ENCODE data around the gene FCHSD2. TPM values are rescaled to one million over a fixed set of nuclear protein-coding genes. Genes with fewer than 3 reads are reported as not detected.

Gene FCHSD2
- total and polyA plus RNA-seq, 2 donors (not counting 1 experiment from before 2014, with no cell fraction given), result 113 to 189 TPM

DNA sequence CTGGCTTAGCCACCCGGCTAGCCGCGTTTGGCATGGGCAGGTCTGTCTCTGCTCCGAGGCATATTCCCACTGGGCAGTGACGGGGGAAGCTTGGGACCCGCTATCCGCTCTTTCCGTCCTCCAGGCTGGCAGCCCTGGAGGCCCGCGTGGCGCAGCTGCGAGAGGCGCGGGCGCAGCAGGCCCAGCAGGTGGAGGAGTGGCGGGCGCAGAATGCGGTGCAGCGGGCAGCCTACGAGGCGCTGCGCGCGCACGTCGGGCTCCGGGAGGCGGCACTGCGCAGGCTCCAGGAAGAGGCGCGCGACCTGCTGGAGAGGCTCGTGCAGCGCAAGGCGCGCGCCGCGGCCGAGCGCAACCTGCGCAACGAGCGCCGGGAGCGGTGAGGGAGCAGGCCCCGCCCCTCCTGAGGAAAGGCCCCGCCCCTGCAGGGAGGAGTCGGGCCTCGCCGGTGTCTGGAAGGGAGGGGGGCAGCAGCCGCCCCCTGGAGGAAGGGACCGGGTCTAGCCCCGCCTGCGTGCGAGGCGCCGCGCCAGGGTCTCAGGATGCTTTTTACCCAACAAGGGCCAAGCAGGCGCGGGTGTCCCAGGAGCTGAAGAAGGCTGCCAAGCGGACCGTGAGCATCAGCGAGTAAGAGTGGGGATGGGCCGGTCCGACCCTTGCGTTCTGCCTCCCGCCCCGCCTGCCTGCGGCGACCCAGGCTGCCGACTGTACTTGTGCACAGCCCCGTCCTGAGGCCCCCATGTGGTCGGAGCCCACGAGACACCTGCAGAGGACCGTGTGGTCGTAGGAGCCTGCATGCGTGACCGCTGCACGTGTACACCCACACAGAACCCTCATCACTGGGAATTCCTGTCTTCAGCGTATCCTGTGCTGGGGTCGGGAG is 320.0 kb downstream of the FCHSD2 start:
- Histone ChIP-seq H3K4me2 (replicated peaks; ENCODE audit: low read depth, low read length, poor library complexity, severe bottlenecking) (peak overlapping the region; percentile 71), H3K9me3 (ENCODE audit: control extremely low read depth in 1 of 3, control insufficient read depth in 2 of 3, insufficient read depth in 1 of 3, low read length in 2 of 3) (peaks cover 0 to 4% (median 0%) of the 10 kb centered on the region in 3 donors), H3K4me1 (ENCODE audit: control insufficient read depth in 2 of 2, insufficient read depth in 2 of 2, low read length in 2 of 2) (peaks cover 16 to 33% of the 10 kb centered on the region in 2 donors), H3K79me2 (ENCODE audit: control insufficient read depth, insufficient read depth, low read length) (peaks cover 11% of the 10 kb centered on the region), H3K9ac (ENCODE audit: low read length) (peak overlapping the region; percentile 44), H3K4me3 (ENCODE audit: control extremely low read depth in 1 of 5, extremely low read depth in 1 of 5, insufficient read depth in 1 of 5, low read depth in 2 of 5, low read length in 4 of 5) (peak overlapping the region in 3 of 5 experiments; percentile 29 to 44 (median 43)), H3K27ac (ENCODE audit: low read length in 2 of 2) (peak overlapping the region; percentile 59 to 86), H3K27me3 (replicated peaks in 1 of 4; ENCODE audit: control extremely low read depth in 1 of 4, control insufficient read depth in 3 of 4, insufficient read depth in 4 of 4, low read length in 3 of 4) (no peaks in the 10 kb centered on the region), H2AFZ (ENCODE audit: insufficient read depth, low read depth, low read length, poor library complexity, severe bottlenecking) (no peak overlapping the region), H4K20me1 (ENCODE audit: control insufficient read depth, insufficient read depth, low read length, poor library complexity, severe bottlenecking) (peaks cover 49% of the 10 kb centered on the region), H3K36me3 (replicated peaks in 1 of 2; ENCODE audit: control extremely low read depth in 1 of 2, control insufficient read depth in 1 of 2, extremely low read depth in 1 of 2, insufficient read depth in 2 of 2, low read length in 1 of 2) (peaks cover 0 to 75% of the 10 kb centered on the region in 2 experiments)
- ChIA-PET POLR2A (interaction anchor here (0.5 to 2.0 kb wide), 7 partner anchors 9 to 100 kb away, joined by 3 to 6 read pairs (median 4); partner anchors contain the start of gene STARD10), CTCF (interaction anchor here (0.7 to 3.1 kb wide), 9 partner anchors 10 to 363 kb away, joined by 3 to 18 read pairs (median 4); partner anchors contain the start of gene STARD10)
- Mint-ChIP-seq H3K4me3 (peak overlapping the region; percentile 69), H3K9me3 (ENCODE audit: insufficient read depth) (no peaks in the 10 kb centered on the region), H3K4me1 (peaks cover 52% of the 10 kb centered on the region), H3K27me3 (no peaks in the 10 kb centered on the region), H3K27ac (peak overlapping the region; percentile 95)
- TF ChIP-seq EZH2 (IDR thresholded peaks at IDR 0.05; ENCODE audit: borderline replicate concordance, insufficient read depth, low read depth, low read length, poor library complexity, severe bottlenecking), result no peak
- TF ChIP-seq, protein P1, sequence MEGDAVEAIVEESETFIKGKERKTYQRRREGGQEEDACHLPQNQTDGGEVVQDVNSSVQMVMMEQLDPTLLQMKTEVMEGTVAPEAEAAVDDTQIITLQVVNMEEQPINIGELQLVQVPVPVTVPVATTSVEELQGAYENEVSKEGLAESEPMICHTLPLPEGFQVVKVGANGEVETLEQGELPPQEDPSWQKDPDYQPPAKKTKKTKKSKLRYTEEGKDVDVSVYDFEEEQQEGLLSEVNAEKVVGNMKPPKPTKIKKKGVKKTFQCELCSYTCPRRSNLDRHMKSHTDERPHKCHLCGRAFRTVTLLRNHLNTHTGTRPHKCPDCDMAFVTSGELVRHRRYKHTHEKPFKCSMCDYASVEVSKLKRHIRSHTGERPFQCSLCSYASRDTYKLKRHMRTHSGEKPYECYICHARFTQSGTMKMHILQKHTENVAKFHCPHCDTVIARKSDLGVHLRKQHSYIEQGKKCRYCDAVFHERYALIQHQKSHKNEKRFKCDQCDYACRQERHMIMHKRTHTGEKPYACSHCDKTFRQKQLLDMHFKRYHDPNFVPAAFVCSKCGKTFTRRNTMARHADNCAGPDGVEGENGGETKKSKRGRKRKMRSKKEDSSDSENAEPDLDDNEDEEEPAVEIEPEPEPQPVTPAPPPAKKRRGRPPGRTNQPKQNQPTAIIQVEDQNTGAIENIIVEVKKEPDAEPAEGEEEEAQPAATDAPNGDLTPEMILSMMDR (IDR thresholded peaks at IDR 0.05), result peak; percentile 52
- WGBS (ENCODE audit: insufficient coverage), result 65% methylated on average over 73 of the region's 82 CpGs
- DNase-seq (peak; percentile 90), ATAC-seq (ENCODE audit: low read depth) (peak; percentile 84)
- intact Hi-C loops (cut with micrococcal nuclease), result loop anchor here (1.0 to 5.0 kb wide), 7 partner anchors 8 to 555 kb away; partner anchors contain the start of genes ARAP1, ATG16L2, RELT and STARD10

Measured in B cell (primary cell).